NCI-H748 (cell line): Measurements from ENCODE around the gene JMJD6.
"Not testable (repeated sequence)": the region's sequence is repeated elsewhere in the genome, so short reads cannot be mapped to it uniquely, and the experiment has no call there.

ENCODE experiments used
- DNase-seq: peaks from one replicate; lab custom pipeline; 2025; ENCODE audit not compliant: unreplicated experiment; lab: John Stamatoyannopoulos, UW

The JMJD6 gene

DNA sequence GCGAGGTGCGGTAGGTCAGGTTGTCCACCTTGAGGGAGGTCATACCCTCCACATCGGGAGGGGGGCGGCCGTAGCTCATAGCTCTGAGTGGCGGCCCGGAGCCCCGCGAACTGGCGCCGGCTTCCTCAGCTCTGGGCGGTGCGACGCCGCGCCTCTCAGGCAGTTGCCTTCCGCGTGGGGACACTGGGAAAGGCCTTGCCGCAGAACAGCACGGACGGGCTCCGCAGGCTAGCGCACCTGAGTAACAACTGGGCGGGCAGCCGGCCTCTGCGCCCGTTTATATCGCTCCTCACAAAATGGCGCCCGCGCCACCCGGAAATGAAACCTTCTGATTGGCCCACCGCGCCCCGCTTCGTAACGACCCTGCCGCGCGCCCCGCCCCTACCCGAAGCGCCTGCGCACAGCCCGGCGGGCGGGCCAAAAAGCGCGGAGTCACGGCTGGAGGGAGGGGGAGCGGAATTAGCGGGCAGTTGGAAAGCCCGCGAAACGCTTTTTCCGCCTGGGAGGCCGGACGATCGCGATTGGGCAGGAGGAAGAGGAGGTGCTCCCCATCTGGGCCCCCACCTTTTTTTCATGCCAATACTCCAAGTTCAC is 10.8 kb upstream of the JMJD6 start, which contains the start of gene SRSF2:
Gene SRSF2, minus strand, starts transcription at position 250 of the 594 bp plus-strand sequence. Its CDS starts 171 bp downstream, at position 79.
- peak; percentile 96 for DNase-seq

DNA sequence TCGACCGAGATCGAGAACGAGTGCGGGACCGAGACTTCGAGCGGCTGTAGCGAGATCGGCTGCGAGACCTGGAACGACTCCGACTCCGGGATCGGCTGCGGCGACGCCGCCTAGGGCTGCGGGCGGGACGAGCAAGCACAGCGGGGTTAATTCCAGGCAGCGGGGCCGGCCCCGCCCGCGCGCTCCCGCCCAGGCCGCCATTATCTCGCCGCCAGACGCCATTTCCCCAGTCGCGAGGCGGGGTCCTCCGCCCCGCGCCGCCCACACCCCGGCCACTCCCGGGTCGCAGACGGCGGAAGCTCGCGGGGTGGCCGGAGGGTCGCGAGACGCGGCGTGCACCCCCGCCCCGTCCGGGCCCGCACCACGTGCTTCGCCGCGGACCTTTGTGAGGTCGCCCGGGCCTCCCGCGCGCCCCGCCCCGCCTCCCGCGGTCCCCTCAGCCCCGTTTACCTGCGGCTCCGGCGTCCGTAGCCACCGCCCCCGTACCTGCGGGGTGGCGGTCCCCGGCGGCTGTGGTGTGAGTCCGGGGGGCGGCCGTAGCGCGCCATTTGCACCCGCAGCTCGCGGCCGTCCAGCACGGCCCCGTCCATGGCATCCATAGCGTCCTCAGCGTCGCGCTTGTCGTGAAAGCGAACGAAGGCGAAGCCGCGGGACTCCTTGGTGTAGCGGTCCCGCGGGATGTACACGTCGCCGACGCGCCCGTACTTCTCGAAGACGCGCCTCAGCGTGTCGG is 10.1 kb upstream of the JMJD6 start:
- peak; percentile 68 for DNase-seq

DNA sequence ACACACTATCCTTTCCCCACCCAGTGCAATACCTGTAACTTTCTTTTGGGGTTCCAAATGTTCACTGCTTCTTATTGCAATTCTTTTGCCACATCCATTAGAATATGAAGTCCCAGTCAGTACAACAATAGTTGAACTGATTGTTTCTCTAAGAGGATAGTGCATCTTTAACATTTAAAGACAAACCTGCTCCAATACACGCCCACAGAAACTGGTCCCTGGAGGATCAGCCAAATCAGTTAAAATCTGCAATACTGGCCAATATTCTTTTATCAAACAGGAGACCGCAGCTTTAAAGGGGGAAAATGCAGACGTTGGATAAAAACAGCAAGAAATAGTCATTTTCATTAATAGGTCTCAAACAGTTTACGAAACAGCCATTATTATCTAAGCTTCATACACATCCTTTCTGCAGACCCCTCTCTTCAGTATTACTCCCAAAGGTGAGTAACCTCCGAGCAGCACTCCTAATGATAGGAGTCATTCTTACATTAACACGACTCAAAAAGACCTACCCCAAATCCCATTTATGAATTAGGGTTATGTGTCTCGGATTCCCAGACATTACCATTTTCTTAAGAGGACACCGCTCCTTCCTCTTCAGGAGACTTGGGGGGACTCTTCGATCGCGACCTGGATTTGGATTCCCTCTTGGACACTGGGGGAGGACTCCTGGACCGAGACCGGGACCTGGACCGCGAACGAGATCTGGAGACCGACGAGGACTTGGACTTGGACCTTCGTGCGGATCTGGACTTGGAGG is 9.4 kb upstream of the JMJD6 start:
- DNase-seq, result peak; percentile 20

DNA sequence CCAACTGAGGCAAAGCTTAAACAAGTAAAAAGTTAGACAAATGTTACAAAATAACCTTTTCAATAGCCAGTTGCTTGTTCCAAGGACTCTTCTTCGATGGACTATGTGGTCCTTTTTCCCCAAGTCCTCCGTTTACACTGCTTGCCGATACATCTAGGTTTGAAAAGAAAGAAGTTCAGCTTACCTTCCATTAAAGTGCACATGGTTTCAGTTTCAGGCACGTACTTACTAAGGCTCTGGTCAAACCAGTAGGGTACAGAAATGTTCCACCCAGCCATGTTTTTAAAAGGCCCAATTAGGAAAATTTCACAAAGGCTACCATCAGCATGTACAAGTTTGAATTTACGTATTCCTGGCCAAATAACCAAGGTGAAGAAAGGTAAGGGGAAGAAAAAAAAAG is 8.6 kb upstream of the JMJD6 start:
- DNase-seq, result no peak

DNA sequence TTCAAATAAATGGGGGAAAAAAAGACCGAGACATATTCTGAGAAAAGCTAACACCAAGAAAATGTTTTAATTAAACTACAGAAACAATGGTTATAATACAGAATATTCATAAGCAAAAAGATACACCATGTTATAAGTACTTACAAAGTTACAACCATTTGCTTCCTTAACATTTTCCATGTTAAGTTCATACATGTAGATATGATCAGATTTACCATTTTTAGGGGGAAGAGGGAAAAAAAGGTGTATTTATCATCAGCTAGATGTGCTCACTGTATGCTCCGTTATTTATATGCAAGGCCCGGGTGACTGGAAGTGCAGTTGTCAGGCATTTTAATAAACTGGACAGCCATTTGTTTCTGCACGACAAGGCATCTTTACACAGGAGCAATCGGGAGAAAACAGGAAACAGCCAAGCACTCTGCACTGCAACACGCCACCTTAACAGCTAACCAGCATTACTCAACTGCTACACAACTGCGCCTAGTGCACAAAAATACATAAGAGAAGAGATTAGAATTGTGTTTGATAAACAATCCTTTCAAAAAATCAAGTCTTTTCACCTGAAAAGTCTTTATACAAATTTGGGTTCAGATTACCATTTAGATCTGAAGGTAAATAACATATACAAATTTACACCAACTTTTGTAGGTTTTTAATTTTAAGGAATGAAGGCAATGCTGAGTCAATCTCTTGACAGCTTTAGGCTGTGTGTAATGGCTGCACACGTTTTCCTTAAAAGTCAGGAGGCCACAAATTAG is 7.9 kb upstream of the JMJD6 start:
- DNase-seq, result no peak

DNA sequence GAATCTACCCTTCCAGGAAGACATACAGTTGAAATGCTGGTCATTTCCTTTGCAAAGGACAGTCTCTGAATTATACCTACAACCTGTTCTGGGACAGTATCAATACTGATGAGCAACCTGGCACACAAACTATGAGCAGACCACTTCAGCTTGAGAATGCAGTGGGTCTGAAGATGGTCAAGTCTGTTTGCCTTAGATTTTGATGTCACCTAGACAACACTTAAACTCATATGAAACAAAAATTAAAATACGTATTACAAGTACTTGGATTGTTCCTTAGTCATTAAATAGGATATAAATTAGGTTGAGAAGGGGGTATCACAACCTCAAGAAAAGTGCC is 7.2 kb upstream of the JMJD6 start:
- DNase-seq, result no peak

DNA sequence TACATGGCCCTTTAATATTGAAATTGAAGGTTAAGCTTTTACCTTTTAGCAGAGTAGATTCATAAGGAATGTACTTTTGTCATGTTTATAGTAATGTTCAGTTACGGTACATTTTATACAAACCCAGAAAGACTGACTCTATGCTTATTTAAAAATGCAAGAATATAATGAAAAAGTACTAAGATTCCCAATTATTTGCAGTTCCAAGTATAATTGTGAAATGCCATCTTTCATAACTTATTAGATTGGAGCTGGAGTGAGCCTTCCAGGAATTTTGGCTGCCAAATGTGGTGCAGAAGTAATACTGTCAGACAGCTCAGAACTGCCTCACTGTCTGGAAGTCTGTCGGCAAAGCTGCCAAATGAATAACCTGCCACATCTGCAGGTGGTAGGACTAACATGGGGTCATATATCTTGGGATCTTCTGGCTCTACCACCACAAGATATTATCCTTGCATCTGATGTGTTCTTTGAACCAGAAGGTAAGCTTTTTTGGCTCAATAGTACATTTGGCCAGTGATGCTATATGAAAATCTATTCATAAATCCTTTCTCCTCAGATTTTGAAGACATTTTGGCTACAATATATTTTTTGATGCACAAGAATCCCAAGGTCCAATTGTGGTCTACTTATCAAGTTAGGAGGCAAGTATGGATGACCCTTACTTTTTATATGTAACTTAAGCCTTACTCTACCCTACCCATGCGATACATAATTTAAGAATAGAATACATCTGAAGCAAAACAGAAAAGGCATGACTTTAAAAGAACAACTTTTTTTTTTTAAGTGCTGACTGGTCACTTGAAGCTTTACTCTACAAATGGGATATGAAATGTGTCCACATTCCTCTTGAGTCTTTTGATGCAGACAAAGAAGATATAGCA is 6.6 kb upstream of the JMJD6 start:
- DNase-seq, result no peak

DNA sequence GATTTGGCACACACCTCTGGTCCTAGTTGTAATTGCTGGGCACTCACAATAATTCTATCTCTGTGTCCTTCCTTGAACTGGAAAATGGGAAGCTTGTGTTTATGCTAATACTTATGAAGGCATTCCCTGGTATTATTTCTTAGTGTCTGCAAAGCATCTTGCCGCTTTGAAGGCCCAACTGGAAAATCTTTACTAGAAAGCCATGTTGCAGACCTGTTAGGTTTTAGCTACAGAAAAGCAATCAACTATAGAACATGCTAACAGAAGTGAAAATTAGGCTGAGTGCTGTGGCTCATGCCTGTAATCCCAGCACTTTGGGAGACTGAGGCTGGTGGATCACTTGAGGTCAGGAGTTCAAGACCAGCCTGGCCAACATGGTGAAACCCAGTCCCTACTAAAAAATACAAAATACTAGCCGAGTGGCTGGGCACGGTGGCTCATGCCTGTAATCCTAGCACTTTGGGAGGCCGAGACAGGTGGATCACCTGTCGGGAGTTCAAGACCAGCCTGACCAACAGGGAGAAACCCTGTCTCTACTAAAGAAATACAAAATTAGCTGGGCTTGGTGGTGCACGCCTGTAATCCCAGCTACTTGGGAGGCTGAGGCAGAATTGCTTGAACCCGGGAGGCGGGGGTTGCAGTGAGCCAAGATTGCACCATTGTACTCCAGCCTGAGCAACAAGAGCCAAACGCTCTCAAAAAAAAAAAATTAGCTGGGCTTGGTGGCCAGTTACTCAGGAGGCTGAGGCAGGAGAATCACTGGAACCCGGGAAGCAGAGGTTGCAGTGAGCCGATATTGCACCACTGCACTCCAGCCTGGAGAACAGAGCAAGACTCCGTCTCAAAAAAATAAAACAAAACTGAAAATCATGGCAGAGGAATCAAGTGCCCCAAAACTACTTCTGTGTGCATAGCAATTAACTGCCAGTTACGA is 5.7 kb upstream of the JMJD6 start:
- not testable (repeated sequence) for DNase-seq

DNA sequence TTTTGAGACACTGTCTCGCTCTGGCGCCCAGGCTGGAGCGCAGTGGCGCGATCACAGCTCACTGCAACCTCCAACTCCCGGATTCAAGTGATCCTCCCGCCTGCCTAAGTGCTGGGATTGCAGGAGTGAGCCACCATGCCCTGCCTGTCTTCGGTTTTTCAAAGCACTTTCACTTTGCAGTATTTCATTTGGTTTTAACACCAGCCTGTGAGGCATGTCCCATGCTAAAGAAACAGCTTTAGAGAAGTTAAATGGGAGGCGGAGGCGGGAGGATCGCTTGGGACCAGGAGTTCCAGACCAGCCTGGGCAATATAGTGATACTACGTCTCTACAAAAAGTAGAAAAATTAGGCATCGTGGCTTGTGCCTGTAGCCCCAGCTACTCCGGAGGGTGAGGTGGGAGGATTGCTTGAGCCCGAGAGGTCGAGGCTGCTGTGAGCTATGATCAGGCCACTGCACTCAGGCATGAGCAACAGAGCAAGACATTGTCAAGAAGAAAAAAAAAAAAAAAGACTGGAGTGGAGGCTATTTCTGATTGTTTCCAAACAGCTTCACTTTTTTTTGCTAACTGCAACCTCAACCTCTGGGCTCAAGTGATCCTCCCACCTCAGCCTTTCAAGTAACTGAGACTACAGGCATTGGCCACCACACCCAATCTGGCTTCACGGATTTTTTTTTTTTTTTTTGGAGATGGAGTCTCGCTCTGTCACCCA is 1.5 kb upstream of the JMJD6 start:
- peak; percentile 3 for DNase-seq

DNA sequence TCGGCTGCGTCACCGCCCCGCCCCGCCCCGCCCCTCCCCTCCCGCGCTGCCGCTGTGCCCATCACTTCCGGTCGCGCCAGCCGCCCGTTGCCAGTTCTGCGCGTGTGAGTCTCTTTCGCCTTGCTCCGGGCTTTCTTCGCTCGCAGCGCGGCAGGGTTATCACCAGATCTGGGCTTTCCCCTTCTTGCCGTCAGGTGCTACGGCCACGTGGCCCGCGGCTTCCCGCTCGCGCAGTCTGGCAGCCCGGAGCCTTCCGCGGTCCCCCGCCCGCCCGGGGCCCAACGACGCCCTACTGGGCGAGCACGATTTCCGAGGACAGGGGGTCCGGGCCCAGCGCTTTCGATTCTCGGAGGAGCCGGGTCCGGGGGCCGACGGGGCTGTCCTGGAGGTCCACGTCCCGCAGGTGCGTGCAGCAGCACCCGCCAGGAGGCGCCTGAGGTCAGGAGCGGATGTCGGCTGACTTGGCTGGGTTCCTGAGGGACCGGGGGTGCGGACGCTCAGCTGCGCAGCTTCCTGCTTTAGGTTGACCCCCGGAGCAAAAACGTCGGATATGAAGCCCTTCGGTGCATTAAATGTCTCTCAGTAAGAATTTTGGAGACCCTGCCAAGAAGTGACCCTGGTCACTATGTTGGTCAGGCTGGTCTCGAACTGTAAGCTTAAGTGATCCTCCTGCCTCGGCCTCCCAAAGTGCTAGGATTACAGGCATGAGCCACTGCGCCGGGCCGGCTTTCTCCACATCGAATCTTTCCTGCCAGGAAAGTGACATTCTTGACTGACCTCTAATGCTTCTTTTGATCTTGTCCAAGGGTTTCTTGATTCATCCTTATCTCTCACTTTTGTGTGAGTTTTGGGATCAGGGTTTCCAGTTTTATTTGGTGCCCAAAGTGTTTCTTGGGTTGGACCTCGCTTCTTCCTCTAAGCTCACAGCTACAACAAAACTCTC is 641 bp upstream of the JMJD6 start, which contains the start of gene METTL23:
Gene METTL23, plus strand, starts transcription at position 64 of the 943 bp plus-strand sequence. CDS start 2,872 bp downstream, outside the sequence.
- peak; percentile 55 for DNase-seq

DNA sequence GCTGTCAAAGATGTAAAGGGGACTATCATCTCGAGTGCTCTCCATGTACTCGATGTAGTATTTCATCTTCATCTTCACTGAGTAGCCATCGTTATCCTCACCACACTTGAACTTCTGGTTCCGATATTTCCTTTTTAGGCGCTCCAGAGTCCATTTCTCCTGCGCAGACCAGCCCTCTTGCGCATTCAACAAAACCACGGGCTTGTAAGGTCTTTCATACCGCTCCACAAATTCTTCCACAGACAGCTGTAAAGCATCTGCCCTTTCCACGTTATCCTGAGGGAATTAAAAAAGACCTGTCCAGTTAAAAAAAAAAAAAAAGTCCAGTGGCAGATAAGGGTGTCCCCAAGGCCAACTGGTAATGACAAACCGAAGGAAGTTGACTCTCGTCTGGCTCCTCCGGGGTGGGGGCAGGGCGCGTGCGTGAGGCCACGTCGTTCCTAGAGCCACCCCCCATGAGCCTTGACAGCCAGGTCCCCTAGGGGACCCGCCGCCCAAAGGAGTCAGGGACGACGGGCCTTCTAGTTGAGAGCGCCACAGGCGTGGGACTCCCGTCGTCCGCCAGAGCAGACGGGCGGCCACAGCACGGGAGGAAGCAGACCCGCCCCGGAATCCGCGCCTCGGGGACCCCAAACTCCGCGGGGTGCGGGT is 701 bp downstream of the JMJD6 start:
- DNase-seq, result peak; percentile 21

DNA sequence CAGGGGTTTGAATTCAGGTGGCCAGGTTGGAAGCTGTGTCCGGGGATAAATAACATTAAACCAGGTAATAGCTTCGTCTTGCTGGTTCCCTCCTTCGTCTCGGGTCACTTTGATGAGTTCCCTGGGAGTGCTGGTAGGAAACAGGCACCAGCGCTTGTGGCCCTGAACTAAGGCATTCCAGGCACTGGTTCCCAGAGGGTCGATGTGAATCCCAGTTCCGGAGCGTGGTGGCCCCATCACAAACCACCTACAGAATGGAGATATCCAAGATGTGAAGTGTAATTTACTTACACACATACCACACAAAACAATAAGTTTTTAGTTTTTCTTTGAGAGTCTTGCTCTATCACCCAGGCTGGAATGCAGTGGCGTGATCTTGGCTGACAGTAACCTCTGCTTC is 2.6 kb downstream of the JMJD6 start:
- DNase-seq, result no peak

DNA sequence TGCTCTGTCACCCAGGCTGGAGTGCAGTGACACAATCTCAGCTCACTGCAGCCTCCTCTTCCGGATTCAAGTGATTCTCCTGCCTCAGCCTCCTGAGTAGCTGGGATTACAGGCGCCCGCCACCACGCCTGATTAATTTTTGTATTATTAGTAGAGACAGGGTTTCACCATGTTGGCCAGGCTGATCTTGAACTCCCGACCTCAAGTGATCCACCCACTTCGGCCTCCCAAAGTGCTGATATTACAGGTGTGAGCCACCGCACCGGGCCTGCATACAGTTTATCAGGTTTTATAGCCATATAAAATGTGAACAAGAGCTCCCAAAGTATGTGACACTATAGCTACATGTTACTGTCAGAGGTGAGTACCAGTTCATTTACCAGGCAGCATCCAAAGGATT is 3.4 kb downstream of the JMJD6 start:
- DNase-seq, result not testable (repeated sequence)

DNA sequence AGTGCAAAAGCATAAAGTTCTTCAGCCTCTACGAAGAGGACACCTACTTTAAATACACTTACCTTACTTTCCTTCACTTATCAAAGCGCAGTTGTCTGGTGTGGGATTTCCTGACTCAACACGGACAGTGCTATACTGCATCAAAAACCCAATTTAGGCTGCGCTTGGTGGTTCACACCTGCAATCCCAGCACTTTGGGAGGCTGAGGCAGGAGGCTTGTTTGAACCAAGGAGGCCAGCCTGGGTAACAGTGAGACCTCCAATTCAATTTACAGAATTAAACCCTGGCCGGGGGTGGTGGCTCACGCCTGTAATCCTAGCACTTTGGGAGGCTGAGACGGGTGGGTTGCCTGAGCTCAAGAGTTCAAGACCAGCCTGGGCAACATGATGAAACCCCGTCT is 4.1 kb downstream of the JMJD6 start:
- DNase-seq, result no peak

DNA sequence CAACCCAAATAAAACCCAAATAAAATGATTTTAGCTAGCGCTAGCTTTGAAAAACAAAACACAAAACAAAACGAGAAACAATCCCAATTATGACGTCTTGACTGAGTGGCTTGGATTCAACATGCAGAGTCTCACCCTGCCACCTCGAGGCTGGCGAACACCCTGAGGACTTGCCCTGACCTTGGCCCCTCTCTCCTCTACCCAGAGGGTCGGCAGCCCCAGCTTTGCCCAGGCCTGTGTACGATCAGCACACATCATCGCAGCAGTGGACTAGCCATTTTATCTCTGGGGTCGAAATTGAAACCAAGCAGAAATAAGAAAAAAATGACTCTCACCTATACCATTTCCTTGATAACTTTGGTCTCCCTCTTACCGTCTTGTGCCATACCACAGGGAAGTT is 4.9 kb downstream of the JMJD6 start:
- no peak for DNase-seq

DNA sequence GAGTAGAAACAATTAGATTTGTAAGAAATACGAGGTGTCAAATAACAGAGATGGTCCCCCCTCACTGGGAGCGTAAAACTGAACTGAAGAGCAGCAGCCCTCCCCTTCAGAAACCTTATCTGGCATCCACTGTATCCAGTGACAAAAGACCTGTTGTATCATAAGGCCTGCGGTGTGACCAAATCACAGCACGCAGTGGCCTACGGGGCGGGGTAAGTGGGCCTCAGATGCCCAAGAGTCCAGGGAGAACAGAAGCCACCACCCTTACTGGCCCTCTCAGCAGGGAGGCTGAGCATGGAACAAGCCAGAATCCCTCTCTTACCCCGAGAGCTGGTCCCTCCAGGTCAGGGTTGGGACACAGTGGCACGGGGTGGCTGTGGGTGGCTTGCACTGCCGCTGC is 5.5 kb downstream of the JMJD6 start:
- DNase-seq, result no peak

DNA sequence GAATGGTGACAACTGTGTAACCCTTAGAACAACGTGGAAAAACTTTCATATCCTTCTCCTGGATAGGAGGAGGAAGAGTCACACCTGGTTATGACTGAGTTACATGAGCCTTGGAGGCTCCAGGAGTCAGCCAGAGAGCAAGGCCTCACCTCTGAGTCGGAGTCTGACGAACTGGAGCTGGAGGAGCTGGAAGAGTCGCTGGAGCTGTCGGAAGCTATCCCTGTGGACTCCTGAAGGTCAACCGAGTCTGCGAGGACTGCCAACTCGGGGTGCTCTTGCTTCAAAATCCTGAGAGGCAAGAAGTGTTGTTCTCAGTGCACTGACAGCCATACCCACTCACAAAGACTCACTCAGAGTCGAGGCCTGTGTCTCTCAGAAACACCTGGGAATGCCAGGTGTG is 6.2 kb downstream of the JMJD6 start:
- DNase-seq, result no peak
